HCT116 (cell line): ENCODE measurements around the gene ANKRD44. TPM values are rescaled to one million over a fixed set of nuclear protein-coding genes. Genes with fewer than 3 reads are reported as not detected.

ENCODE experiments used
- ATAC-seq: fragments of 200-7000 bp; cut with Tn5 transposase; 2 replicates; pipeline ENCODE4 v1.9.1; 2020; ENCODE audit warnings: mild to moderate bottlenecking, moderate library complexity
- BruUV-seq: library from RNA; stranded (reverse); fragments of 400-500 nt; replicated peaks from 2 replicates; lab custom pipeline; 2021; lab: Mats Ljungman, UMichigan
- CTCF ChIA-PET: fragments of 300-600 bp; sonication (Branson Sonifier 250); formaldehyde crosslinking; loops from one replicate; lab custom pipeline; 2021; ENCODE audit warnings: antibody characterized with exemption; lab: Charles Lee
- POLR2A ChIA-PET: fragments of 300-600, 350-600 bp; sonication (Branson Sonifier 250); formaldehyde crosslinking; loops from one replicate; lab custom pipeline; 2021; ENCODE audit warnings: antibody characterized with exemption; lab: Charles Lee
- RAD21 ChIA-PET, 2 experiments: fragments of 300-600 bp; sonication (Branson Sonifier 250); formaldehyde crosslinking; loops; one replicate each; lab custom pipeline; 2023; ENCODE audit warnings: low total read pairs in 2 of 2; ENCODE audit not compliant: uncharacterized antibody in 2 of 2, unreplicated experiment in 2 of 2, low non-redundant PET in 1 of 2; lab: Charles Lee
- DNase-seq: peaks from one replicate; pipeline ENCODE4 v3.0.0-alpha.2; 2010; ENCODE audit warnings: low read depth, low spot score
- H2AFZ ChIP-seq: fragments of 200-600 bp; shearing (Covaris generic), sonication (generic); 2 replicates; pipeline ENCODE4 v1.6.1; 2017; ENCODE audit warnings: low read depth, mixed run types, mixed read lengths, antibody characterized with exemption, low read length; ENCODE audit not compliant: poor library complexity, severe bottlenecking
- H3K27ac ChIP-seq: 2 replicates; pipeline ENCODE4 v1.5.1; 2012; ENCODE audit warnings: low read depth, low read length
- H3K27me3 ChIP-seq: fragments of 200-600 bp; sonication (generic); 2 replicates; pipeline ENCODE4 v1.6.1; 2016; ENCODE audit warnings: mixed run types, low read length, mixed read lengths; ENCODE audit not compliant: insufficient read depth
- H3K36me3 ChIP-seq, 2 experiments: fragments of 200-500 bp in 1 of 2; fragments of 200-600 bp in 1 of 2; sonication (Bioruptor generic) in 1 of 2; sonication (generic) in 1 of 2; 2 replicates each; pipeline versions ENCODE4 v1.5.1 to v1.6.1; 2014 to 2016; ENCODE audit warnings: low read length in 2 of 2, inconsistent platforms in 1 of 2, mixed read lengths in 1 of 2, mixed run types in 1 of 2; ENCODE audit not compliant: insufficient read depth in 2 of 2, control insufficient read depth in 1 of 2
- H3K4me1 ChIP-seq, 2 experiments: fragments of 200-600 bp in 1 of 2; sonication (generic) in 1 of 2; 2 replicates each; pipeline versions ENCODE4 v1.5.1 to v1.6.1; 2012 to 2017; ENCODE audit warnings: low read length in 2 of 2, inconsistent platforms in 1 of 2, mild to moderate bottlenecking in 1 of 2, mixed read lengths in 1 of 2, mixed run types in 1 of 2, moderate library complexity in 1 of 2; ENCODE audit not compliant: insufficient read depth in 2 of 2, control insufficient read depth in 1 of 2
- H3K4me2 ChIP-seq: fragments of 200-600 bp; sonication (generic); 2 replicates; pipeline ENCODE4 v1.6.1; 2017; ENCODE audit warnings: mixed run types, low read length, mixed read lengths
- H3K4me3 ChIP-seq, 2 experiments: fragments of 200-600 bp in 1 of 2; sonication (generic) in 1 of 2; replicated peaks in 1 of 2; 2 replicates each; pipeline ENCODE4 v1.5.1; 2011 to 2016; ENCODE audit warnings: low read length in 2 of 2, control low read depth in 1 of 2, low read depth in 1 of 2, mild to moderate bottlenecking in 1 of 2, mixed read lengths in 1 of 2, mixed run types in 1 of 2
- H3K79me2 ChIP-seq: fragments of 200-600 bp; sonication (generic); 2 replicates; pipeline ENCODE4 v1.6.1; 2017; ENCODE audit warnings: mild to moderate bottlenecking, mixed run types, low read length, moderate library complexity, mixed read lengths; ENCODE audit not compliant: insufficient read depth
- H3K9ac ChIP-seq: fragments of 200-600 bp; sonication (generic); 2 replicates; pipeline ENCODE4 v1.6.1; 2016; ENCODE audit warnings: low read length, mixed read lengths
- H3K9me2 ChIP-seq: fragments of 200-600 bp; sonication (generic), shearing (Covaris generic); 2 replicates; pipeline ENCODE4 v1.6.1; 2017; ENCODE audit warnings: mixed run types, mild to moderate bottlenecking, moderate library complexity; ENCODE audit not compliant: insufficient read depth
- H3K9me3 ChIP-seq, 2 experiments: fragments of 200-500 bp in 1 of 2; fragments of 200-600 bp in 1 of 2; sonication (Bioruptor generic) in 1 of 2; sonication (generic) in 1 of 2; 2 replicates each; pipeline ENCODE4 v1.6.1; 2014 to 2017; ENCODE audit warnings: low read length in 2 of 2, mixed read lengths in 2 of 2, inconsistent platforms in 1 of 2, low read depth in 1 of 2, mild to moderate bottlenecking in 1 of 2, mixed run types in 1 of 2, moderate library complexity in 1 of 2; ENCODE audit not compliant: control insufficient read depth in 1 of 2, insufficient read depth in 1 of 2
- H4K20me1 ChIP-seq: fragments of 200-600 bp; sonication (generic), shearing (Covaris generic); 2 replicates; pipeline ENCODE4 v1.6.1; 2017; ENCODE audit warnings: mixed run types, mild to moderate bottlenecking, moderate library complexity; ENCODE audit not compliant: insufficient read depth
- CBX3 ChIP-seq: IDR thresholded peaks from 2 replicates; pipeline ENCODE4 v1.6.1; 2012; ENCODE audit warnings: low read depth
- CTCF ChIP-seq, 3 experiments: fragments of 200-600 bp in 1 of 3; sonication (generic) in 1 of 3; IDR thresholded peaks in 2 of 3; conservative IDR thresholded peaks in 1 of 3; 2 replicates each; pipeline ENCODE4 v1.5.1; 2012 to 2017; ENCODE audit warnings: low read depth in 2 of 3, low read length in 2 of 3, antibody characterized with exemption in 1 of 3, borderline replicate concordance in 1 of 3, control low read depth in 1 of 3, mild to moderate bottlenecking in 1 of 3, mixed read lengths in 1 of 3, mixed run types in 1 of 3, moderate library complexity in 1 of 3; ENCODE audit not compliant: insufficient read depth in 1 of 3
- EGR1 ChIP-seq: IDR thresholded peaks from 2 replicates; pipeline ENCODE4 v1.6.1; 2012; ENCODE audit warnings: low read depth
- ELF1 ChIP-seq: IDR thresholded peaks from 2 replicates; pipeline ENCODE4 v1.6.1; 2012; ENCODE audit warnings: low read depth, borderline replicate concordance
- EZH2 ChIP-seq: fragments of 200-600 bp; sonication (generic); IDR thresholded peaks from 2 replicates; pipeline ENCODE4 v1.6.1; 2017; ENCODE audit warnings: antibody characterized with exemption, mixed run types
- EZH2phosphoT487 ChIP-seq: fragments of 200-600 bp; IDR thresholded peaks from 2 replicates; pipeline ENCODE4 v1.6.1; 2018; ENCODE audit warnings: antibody characterized with exemption, borderline replicate concordance
- FOSL1 ChIP-seq: IDR thresholded peaks from 2 replicates; pipeline ENCODE4 v1.6.1; 2012; ENCODE audit warnings: low read depth
- POLR2A ChIP-seq: IDR thresholded peaks from 2 replicates; pipeline ENCODE4 v1.7.0; 2011; ENCODE audit warnings: borderline replicate concordance; ENCODE audit not compliant: insufficient read depth, insufficient read length; ENCODE audit errors: extremely low read depth
- POLR2AphosphoS5 ChIP-seq: IDR thresholded peaks from 2 replicates; pipeline ENCODE4 v1.6.1; 2011; ENCODE audit warnings: mild to moderate bottlenecking, low read depth, low read length, moderate library complexity
- RAD21 ChIP-seq: IDR thresholded peaks from 2 replicates; pipeline ENCODE4 v1.6.1; 2012; ENCODE audit warnings: low read depth, mild to moderate bottlenecking
- REST ChIP-seq: IDR thresholded peaks from 2 replicates; pipeline ENCODE4 v1.6.1; 2012; ENCODE audit warnings: low read depth
- SP1 ChIP-seq: IDR thresholded peaks from 2 replicates; pipeline ENCODE4 v1.6.1; 2012; ENCODE audit warnings: low read depth
- TCF7L2 ChIP-seq: IDR thresholded peaks from 2 replicates; pipeline ENCODE4 v1.7.0; 2011; ENCODE audit warnings: borderline replicate concordance, inconsistent platforms; ENCODE audit not compliant: insufficient read depth, insufficient read length; ENCODE audit errors: extremely low read depth
- YY1 ChIP-seq: IDR thresholded peaks from 2 replicates; pipeline ENCODE4 v1.6.1; 2011; ENCODE audit warnings: low read length, low read depth, moderate library complexity, mild to moderate bottlenecking; ENCODE audit not compliant: insufficient replicate concordance; ENCODE audit errors: extremely low read depth
- ZBTB33 ChIP-seq: IDR thresholded peaks from 2 replicates; pipeline ENCODE4 v1.6.1; 2011; ENCODE audit warnings: mild to moderate bottlenecking, low read length, moderate library complexity; ENCODE audit not compliant: insufficient replicate concordance; ENCODE audit errors: extremely low read depth
- ZFX ChIP-seq: fragments of 450-650 bp; IDR thresholded peaks from 2 replicates; pipeline ENCODE4 v1.6.1; 2017
- ZNF274 ChIP-seq: fragments of 200-500 bp; sonication (Bioruptor generic); IDR thresholded peaks from 2 replicates; pipeline ENCODE4 v1.6.1; 2014; ENCODE audit warnings: mild to moderate bottlenecking, low read depth, low read length, inconsistent platforms
- intact Hi-C: fragments of 100-400 bp; cut with micrococcal nuclease; formaldehyde crosslinking; loops from 2 replicates; pipeline ENCODE4 v1.10.0; 2022
- total RNA-seq: library from RNA; stranded (reverse); gene quantifications from one replicate; pipeline ENCODE4 v1.2.1, GENCODE V29; 2021; ENCODE audit not compliant: unreplicated experiment

ANKRD44 gene
- total RNA-seq, 1 experiment from 2014 or later, result 2.7 TPM

GRCh38 chr2:197121756-197122385 lies 188.7 kb downstream of the ANKRD44 start (continued):
- TF ChIP-seq FOSL1 (no peak), EZH2phosphoT487 (no peak), RAD21 (no peak), ZFX (no peak), CTCF (IDR thresholded peaks at IDR 0.05 in 2 of 3, conservative IDR thresholded peaks at IDR 0.05 in 1 of 3; ENCODE audit: borderline replicate concordance in 1 of 3, insufficient read depth in 1 of 3, low read depth in 2 of 3, low read length in 2 of 3) (no peak)

- Histone ChIP-seq H3K36me3 (no peaks in the 10 kb centered on the region), H3K9me3 (no peaks in the 10 kb centered on the region), H3K79me2 (no peaks in the 10 kb centered on the region), H3K4me1 (no peaks in the 10 kb centered on the region), H3K4me2 (no peak overlapping the region), H2AFZ (no peak overlapping the region), H3K27me3 (no peaks in the 10 kb centered on the region), H3K9ac (no peak overlapping the region), H3K27ac (no peak overlapping the region), H4K20me1 (no peaks in the 10 kb centered on the region), H3K9me2 (no peaks in the 10 kb centered on the region), H3K4me3 (no peak overlapping the region)
- RAD21 ChIA-PET, result no interaction called here
- POLR2A ChIA-PET, result no interaction called here
- intact Hi-C loops, result no loop called here
- ATAC-seq (no peak), DNase-seq (no peak)
- no TSS peak for BruUV-seq
- CTCF ChIA-PET, result interaction anchor here (1.0 kb wide), 1 partner anchor 16 kb away, joined by 3 read pairs; no protein-coding TSS in a partner anchor
- TF ChIP-seq RAD21 (no peak), EZH2 (no peak), EZH2phosphoT487 (no peak), EGR1 (no peak), ZBTB33 (no peak), REST (no peak), FOSL1 (no peak), CBX3 (no peak), YY1 (no peak), SP1 (no peak), ZNF274 (no peak), POLR2AphosphoS5 (no peak), TCF7L2 (no peak), POLR2A (no peak), ELF1 (no peak)
These were observed 189.3 kb downstream of the ANKRD44 start for GRCh38 chr2:197121255-197121654.
